ENCODE results near the gene CACNA1A. TPM values are rescaled to one million over a fixed set of nuclear protein-coding genes. Genes with fewer than 3 reads are reported as not detected.
A peak's percentile ranks its signal among the peaks of the same experiment; 100 is the strongest.

CACNA1A gene
- total and polyA plus RNA-seq, 2 of the 13 experiments (the other 11 are each of a cell fraction or from before 2014, with no cell fraction given) = not detected

DNA sequence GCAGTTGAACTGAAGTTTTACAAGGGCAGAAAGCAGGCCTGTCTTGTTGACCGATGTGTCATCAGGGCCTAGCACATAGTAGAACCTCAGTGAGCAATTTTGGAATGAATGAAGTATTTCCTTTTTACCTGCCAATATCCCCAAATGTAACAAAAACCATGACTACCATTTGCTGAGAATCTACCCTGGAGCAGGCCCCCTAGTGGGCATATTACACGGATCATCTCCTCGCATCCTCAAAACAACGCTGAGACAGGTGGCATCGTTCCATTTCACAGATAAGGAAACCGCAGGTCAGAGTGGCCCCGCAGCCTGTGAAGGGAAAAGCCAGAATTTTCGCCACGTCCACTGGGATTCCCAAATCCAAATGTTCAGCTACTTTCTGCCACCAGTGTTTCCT lies 77.9 kb downstream of the CACNA1A start:
- no peak overlapping the region for H2AFZ ChIP-seq (ENCODE audit: low read length)
- no peak overlapping the region for H3K4me3 ChIP-seq (replicated peaks in 1 of 3; ENCODE audit: insufficient read depth in 1 of 3, low read depth in 2 of 3, low read length in 3 of 3)
- H3K36me3 ChIP-seq (replicated peaks in 1 of 2; ENCODE audit: control insufficient read depth in 1 of 2, insufficient read depth in 2 of 2, low read length in 2 of 2) = no peaks in the 10 kb centered on the region
- H3K4me1 ChIP-seq (ENCODE audit: insufficient read depth, low read length) = no peaks in the 10 kb centered on the region
- no peaks in the 10 kb centered on the region for H3K9me3 ChIP-seq (ENCODE audit: low read length)
- H3K9ac ChIP-seq (ENCODE audit: insufficient read depth, low read depth, low read length) = no peak overlapping the region
- H4K20me1 ChIP-seq (ENCODE audit: insufficient read depth, low read length) = peaks cover 4% of the 10 kb centered on the region; the same call in 1 of the 2 replicates
- H3K4me2 ChIP-seq (ENCODE audit: low read depth, low read length) = no peak overlapping the region
- ATAC-seq (no peak), DNase-seq (ENCODE audit: low spot score) (no peak), FAIRE-seq (peak; percentile 4)
- BruUV-seq (replicated peaks) = no TSS peak
- in situ Hi-C loops (cut with HindIII; ENCODE audit: extremely low pct_ligation_motif_present, low pct_unique_long_range_greater_than_20kb) = no loop called here
- H3K27ac ChIP-seq (ENCODE audit: extremely low read length, insufficient read depth, low read length) = no peak overlapping the region
- TF ChIP-seq ZNF629 (CRISPR knock-in tag; conservative IDR thresholded peaks at IDR 0.05) = 0 out of 2 replicates have a peak, but pooled peaks have one; percentile 35
- TF ChIP-seq SMC3 (IDR thresholded peaks at IDR 0.05; ENCODE audit: low read length) = 0 out of 2 replicates have a peak, but pooled peaks have one; percentile 22
- TF ChIP-seq ZNF672 (CRISPR knock-in tag; IDR thresholded peaks at IDR 0.05) = no peak
- TF ChIP-seq, protein P1, sequence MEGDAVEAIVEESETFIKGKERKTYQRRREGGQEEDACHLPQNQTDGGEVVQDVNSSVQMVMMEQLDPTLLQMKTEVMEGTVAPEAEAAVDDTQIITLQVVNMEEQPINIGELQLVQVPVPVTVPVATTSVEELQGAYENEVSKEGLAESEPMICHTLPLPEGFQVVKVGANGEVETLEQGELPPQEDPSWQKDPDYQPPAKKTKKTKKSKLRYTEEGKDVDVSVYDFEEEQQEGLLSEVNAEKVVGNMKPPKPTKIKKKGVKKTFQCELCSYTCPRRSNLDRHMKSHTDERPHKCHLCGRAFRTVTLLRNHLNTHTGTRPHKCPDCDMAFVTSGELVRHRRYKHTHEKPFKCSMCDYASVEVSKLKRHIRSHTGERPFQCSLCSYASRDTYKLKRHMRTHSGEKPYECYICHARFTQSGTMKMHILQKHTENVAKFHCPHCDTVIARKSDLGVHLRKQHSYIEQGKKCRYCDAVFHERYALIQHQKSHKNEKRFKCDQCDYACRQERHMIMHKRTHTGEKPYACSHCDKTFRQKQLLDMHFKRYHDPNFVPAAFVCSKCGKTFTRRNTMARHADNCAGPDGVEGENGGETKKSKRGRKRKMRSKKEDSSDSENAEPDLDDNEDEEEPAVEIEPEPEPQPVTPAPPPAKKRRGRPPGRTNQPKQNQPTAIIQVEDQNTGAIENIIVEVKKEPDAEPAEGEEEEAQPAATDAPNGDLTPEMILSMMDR (CRISPR knock-in tag; IDR thresholded peaks at IDR 0.05) = peak; percentile 59
- no peak for TF ChIP-seq MIER2 (CRISPR knock-in tag; IDR thresholded peaks at IDR 0.05)
- TF ChIP-seq ZNF543 (CRISPR knock-in tag; IDR thresholded peaks at IDR 0.05) = 0 out of 2 replicates have a peak, but pooled peaks have one; percentile 27
- ChIA-PET CTCF (ENCODE audit: low intra/inter-chr PET ratio, low total read pairs) (interaction anchor here (1.5 kb wide), 1 partner anchor 151 kb away, joined by 7 read pairs; no protein-coding TSS in a partner anchor), POLR2A (no interaction called here)
- 18% methylated on average over 9 of the region's 9 CpGs for WGBS (ENCODE audit: low lambda C conversion rate)
- no peaks in the 10 kb centered on the region for H3K79me2 ChIP-seq (ENCODE audit: insufficient read depth, low read length)
- intact Hi-C loops (cut with micrococcal nuclease; ENCODE audit: unreplicated experiment) = no loop called here
- no peaks in the 10 kb centered on the region for H3K27me3 ChIP-seq (ENCODE audit: control insufficient read depth in 1 of 2, insufficient read depth in 2 of 2, low read length in 2 of 2)

Measured in HepG2 (cell line).